DMS153 (cell line): ENCODE data around the gene FDX1.

Experiments
- DNase-seq: peaks from one replicate; lab custom pipeline; 2025; lab: John Stamatoyannopoulos, UW

The FDX1 gene

GRCh38 chr11:110431051-110431672, 1.4 kb downstream of the FDX1 start:
- no peak for DNase-seq

- DNase-seq: no peak
Observed at GRCh38 chr11:110431674-110432073, 1.9 kb downstream of the FDX1 start.

GRCh38 chr11:110432713-110433392, 3.1 kb downstream of the FDX1 start:
- no peak for DNase-seq

GRCh38 chr11:110433393-110434333, 3.9 kb downstream of the FDX1 start:
- no peak for DNase-seq

GRCh38 chr11:110434952-110435779, 5.4 kb downstream of the FDX1 start:
- no peak for DNase-seq

- no peak for DNase-seq
Observed at GRCh38 chr11:110435780-110436717, 6.3 kb downstream of the FDX1 start.

GRCh38 chr11:110438017-110438416, 8.3 kb downstream of the FDX1 start:
- DNase-seq: no peak

- DNase-seq: no peak
Observed at GRCh38 chr11:110445437-110445836, 15.7 kb downstream of the FDX1 start.

GRCh38 chr11:110446061-110446460, 16.3 kb downstream of the FDX1 start:
- DNase-seq: no peak

- no peak for DNase-seq
Observed at GRCh38 chr11:110446594-110446993, 16.8 kb downstream of the FDX1 start.

- DNase-seq: no peak
Observed at GRCh38 chr11:110447343-110447742, 17.6 kb downstream of the FDX1 start.

- no peak for DNase-seq
Observed at GRCh38 chr11:110447897-110448745, 18.4 kb downstream of the FDX1 start.

GRCh38 chr11:110450246-110450645, 20.5 kb downstream of the FDX1 start:
- DNase-seq: no peak

- DNase-seq: no peak
Observed at GRCh38 chr11:110452720-110453119, 23.0 kb downstream of the FDX1 start.

GRCh38 chr11:110453684-110454354, 24.1 kb downstream of the FDX1 start:
- no peak for DNase-seq

GRCh38 chr11:110454609-110455008, 24.9 kb downstream of the FDX1 start:
- DNase-seq: no peak

- DNase-seq: no peak
Observed at GRCh38 chr11:110455718-110456117, 26.0 kb downstream of the FDX1 start.

GRCh38 chr11:110463153-110463552, 33.4 kb downstream of the FDX1 start:
- peak; percentile 38 for DNase-seq

- DNase-seq: no peak
Observed at GRCh38 chr11:110465231-110465630, 35.5 kb downstream of the FDX1 start.
